HFFc6 (cell line): ENCODE results near the gene STRADB. TPM values are rescaled to one million over a fixed set of nuclear protein-coding genes. Genes with fewer than 3 reads are reported as not detected.

ENCODE experiments used
- DNase-seq: peaks from one replicate; pipeline ENCODE4 v3.0.0-alpha.2; 2018
- H3K27ac Mint-ChIP-seq: 2 replicates; pipeline ENCODE4 v1.8.0; 2020; ENCODE audit warnings: mild to moderate bottlenecking, mixed read lengths
- H3K27me3 Mint-ChIP-seq: 2 replicates; pipeline ENCODE4 v1.8.0; 2021; ENCODE audit warnings: mild to moderate bottlenecking, moderate library complexity, mixed read lengths; ENCODE audit not compliant: insufficient read depth
- H3K36me3 Mint-ChIP-seq: 2 replicates; pipeline ENCODE4 v1.8.0; 2021; ENCODE audit warnings: low read depth, mixed read lengths
- H3K4me1 Mint-ChIP-seq: 2 replicates; pipeline ENCODE4 v1.8.0; 2020; ENCODE audit warnings: low read depth, mixed read lengths
- H3K4me3 Mint-ChIP-seq: 2 replicates; pipeline ENCODE4 v1.8.0; 2020; ENCODE audit warnings: mild to moderate bottlenecking, moderate library complexity, mixed read lengths
- H3K9me3 Mint-ChIP-seq: 2 replicates; pipeline ENCODE4 v1.8.0; 2020; ENCODE audit warnings: mild to moderate bottlenecking, mixed read lengths
- total RNA-seq, 6 experiments: library from RNA; stranded (reverse); fragmentation: NEBNext Ultra II Directional; extraction: Animal tissue kit (Norgen Biotek cat#: 25700); gene quantifications; 2 replicates in 1 of 6; 3 replicates in 5 of 6; pipeline ENCODE4 v1.2.3, GENCODE V29; 2021
- TF ChIP-seq, protein P1 (sequence below): fragments of 200-600 bp; sonication (generic); IDR thresholded peaks from 2 replicates; pipeline ENCODE4 v1.5.0; 2021; ENCODE audit warnings: antibody characterized with exemption, mild to moderate bottlenecking

Gene STRADB
- total RNA-seq, 6 experiments from 2014 or later: 37.7 to 51.0 (median 43.5) TPM

DNA sequence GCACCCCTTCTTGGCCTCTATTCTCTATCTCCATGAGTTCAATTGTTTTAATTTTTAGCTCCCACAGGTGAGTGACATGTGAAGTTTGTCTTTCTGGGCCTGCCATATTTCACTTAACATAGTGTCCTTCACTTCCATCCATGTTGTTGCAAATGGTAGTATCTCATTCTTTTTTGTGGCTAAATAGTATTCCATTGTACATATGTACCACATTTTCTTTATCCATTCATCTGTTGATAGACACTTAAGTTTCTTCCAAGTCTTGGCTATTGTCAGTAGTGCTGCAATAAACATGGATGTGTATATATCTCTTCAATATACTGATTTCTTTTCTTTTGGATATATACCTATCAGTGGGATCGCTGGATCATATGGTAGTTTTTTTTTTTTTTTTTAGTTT lies 9.0 kb downstream of the STRADB start:
- H3K27ac Mint-ChIP-seq: no peak overlapping the region
- H3K36me3 Mint-ChIP-seq: peaks cover 57% of the 10 kb centered on the region
- H3K4me1 Mint-ChIP-seq: peaks cover 11% of the 10 kb centered on the region
- no peak for DNase-seq
- TF ChIP-seq, protein P1, sequence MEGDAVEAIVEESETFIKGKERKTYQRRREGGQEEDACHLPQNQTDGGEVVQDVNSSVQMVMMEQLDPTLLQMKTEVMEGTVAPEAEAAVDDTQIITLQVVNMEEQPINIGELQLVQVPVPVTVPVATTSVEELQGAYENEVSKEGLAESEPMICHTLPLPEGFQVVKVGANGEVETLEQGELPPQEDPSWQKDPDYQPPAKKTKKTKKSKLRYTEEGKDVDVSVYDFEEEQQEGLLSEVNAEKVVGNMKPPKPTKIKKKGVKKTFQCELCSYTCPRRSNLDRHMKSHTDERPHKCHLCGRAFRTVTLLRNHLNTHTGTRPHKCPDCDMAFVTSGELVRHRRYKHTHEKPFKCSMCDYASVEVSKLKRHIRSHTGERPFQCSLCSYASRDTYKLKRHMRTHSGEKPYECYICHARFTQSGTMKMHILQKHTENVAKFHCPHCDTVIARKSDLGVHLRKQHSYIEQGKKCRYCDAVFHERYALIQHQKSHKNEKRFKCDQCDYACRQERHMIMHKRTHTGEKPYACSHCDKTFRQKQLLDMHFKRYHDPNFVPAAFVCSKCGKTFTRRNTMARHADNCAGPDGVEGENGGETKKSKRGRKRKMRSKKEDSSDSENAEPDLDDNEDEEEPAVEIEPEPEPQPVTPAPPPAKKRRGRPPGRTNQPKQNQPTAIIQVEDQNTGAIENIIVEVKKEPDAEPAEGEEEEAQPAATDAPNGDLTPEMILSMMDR: no peak
- no peak overlapping the region for H3K4me3 Mint-ChIP-seq
- H3K9me3 Mint-ChIP-seq: no peaks in the 10 kb centered on the region; the same call in 1 of the 2 replicates
- peaks cover 1% of the 10 kb centered on the region for H3K27me3 Mint-ChIP-seq

DNA sequence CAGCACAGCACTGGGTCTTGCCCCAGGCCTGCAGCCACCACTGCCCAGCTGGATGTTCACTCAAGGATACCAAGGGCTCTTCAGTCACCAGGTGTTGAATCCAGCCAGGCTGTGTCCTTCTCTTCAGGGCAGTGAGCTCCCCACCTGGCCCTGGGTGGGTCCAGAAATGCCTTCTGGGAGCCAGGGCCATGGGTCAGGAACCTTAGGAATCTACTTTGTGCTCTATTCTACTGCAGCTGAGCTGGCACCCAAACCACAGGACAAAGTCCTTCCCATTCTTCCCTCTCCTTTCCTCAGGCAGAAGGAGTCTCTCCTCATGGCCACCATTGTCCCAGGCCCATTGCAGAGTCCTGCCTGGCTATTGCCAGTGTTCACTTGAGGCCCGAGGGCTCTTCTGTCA lies 13.0 kb downstream of the STRADB start:
- DNase-seq: no peak
- no peak overlapping the region for H3K27ac Mint-ChIP-seq
- no peaks in the 10 kb centered on the region; the same call in 1 of the 2 replicates for H3K9me3 Mint-ChIP-seq
- peaks cover 59% of the 10 kb centered on the region for H3K36me3 Mint-ChIP-seq
- peaks cover 51% of the 10 kb centered on the region for H3K4me1 Mint-ChIP-seq
- H3K27me3 Mint-ChIP-seq: peaks cover 1% of the 10 kb centered on the region
- H3K4me3 Mint-ChIP-seq: no peak overlapping the region
- TF ChIP-seq, protein P1: no peak

DNA sequence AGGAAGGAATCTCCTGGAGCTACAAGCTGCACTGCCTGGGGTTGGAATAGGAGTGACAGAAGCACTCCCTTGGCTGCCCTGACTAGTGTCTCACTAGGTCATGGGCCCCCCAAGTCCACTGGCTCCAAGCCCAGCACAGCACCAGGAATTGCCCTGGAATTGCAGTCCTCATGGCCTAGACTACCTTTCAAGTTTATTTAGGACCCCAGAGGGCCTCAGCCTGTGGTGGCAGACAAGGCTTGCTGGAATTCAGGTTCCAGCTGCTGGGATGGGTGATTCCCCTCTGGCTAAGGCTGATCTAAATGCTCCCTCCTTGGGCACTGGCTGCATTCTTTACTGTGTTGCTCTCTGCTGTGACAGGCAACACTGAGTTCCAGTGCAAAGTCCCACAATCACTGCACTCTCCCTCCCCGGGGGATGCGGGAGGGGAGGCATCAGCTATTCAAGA lies 14.0 kb downstream of the STRADB start:
- H3K27me3 Mint-ChIP-seq: peaks cover 1% of the 10 kb centered on the region
- TF ChIP-seq, protein P1: no peak
- H3K4me3 Mint-ChIP-seq: peak overlapping the region; percentile 68
- DNase-seq: peak; percentile 13
- no peaks in the 10 kb centered on the region; the same call in 1 of the 2 replicates for H3K9me3 Mint-ChIP-seq
- peaks cover 64% of the 10 kb centered on the region for H3K36me3 Mint-ChIP-seq
- peaks cover 55% of the 10 kb centered on the region for H3K4me1 Mint-ChIP-seq
- peak overlapping the region; percentile 93 for H3K27ac Mint-ChIP-seq

DNA sequence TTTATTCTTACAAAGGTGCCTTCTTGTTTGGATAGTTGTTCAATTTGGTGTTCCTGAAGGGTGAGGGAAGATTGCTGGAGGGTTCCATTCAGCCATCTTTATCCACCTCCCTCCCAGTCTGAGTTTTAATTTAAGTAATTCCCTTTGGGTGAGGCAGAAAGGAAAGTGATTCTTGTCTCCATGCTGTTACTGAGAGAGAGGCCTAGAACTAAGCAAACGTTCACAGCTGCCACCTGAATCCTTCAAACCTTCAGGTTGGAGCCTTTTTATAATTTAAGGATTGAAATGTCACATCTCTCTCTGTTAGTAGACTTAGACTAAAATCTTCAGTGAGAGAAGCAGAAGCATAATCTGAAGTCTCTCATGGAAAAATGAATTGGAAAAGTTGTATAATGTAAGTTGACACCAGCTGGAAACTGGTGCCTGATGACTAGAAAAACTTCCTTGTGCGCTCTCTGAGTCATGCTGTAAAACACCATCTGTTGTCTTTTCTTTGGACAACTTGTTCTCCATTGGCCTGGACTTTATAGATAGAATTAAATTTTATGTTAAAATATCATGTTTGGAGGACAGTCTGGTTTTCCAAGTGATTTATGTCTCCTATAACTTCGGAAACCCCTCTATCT lies 14.6 kb downstream of the STRADB start:
- H3K4me3 Mint-ChIP-seq: peak overlapping the region; percentile 68
- peak; percentile 74 for DNase-seq
- TF ChIP-seq, protein P1: no peak
- H3K27me3 Mint-ChIP-seq: peaks cover 1% of the 10 kb centered on the region
- peaks cover 61% of the 10 kb centered on the region for H3K4me1 Mint-ChIP-seq
- no peaks in the 10 kb centered on the region; the same call in 1 of the 2 replicates for H3K9me3 Mint-ChIP-seq
- H3K27ac Mint-ChIP-seq: peak overlapping the region; percentile 93
- peaks cover 66% of the 10 kb centered on the region for H3K36me3 Mint-ChIP-seq

DNA sequence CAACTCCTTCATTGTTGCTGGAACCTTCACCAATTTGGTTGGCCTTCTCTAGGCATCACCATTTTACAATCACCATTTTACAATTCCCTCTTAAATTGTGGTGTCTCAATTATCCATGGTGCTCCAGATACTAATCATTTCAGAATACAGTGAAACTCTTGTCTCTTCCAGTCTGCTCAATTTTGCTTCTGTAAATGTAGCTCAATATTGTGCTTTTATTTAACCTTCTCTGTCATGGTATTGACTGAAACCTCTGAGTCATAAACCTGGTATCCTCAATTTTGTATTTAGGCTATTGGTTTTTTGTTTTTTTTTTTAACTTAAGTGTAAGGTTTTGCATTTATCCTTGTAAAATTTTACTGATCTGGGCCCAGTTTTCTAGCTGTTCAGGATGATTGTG lies 16.1 kb downstream of the STRADB start:
- H3K27ac Mint-ChIP-seq: peak overlapping the region; percentile 93
- H3K36me3 Mint-ChIP-seq: peaks cover 54% of the 10 kb centered on the region
- no peaks in the 10 kb centered on the region for H3K9me3 Mint-ChIP-seq
- DNase-seq: no peak
- TF ChIP-seq, protein P1: no peak
- peaks cover 76% of the 10 kb centered on the region for H3K4me1 Mint-ChIP-seq
- H3K27me3 Mint-ChIP-seq: peaks cover 1% of the 10 kb centered on the region
- peak overlapping the region; percentile 37 for H3K4me3 Mint-ChIP-seq
